GF-D8 (cell line): Measurements from ENCODE around the gene FOSB.
"Not testable (repeated sequence)": the region's sequence is repeated elsewhere in the genome, so short reads cannot be mapped to it uniquely, and the experiment has no call there.

Experiments
- DNase-seq: peaks from one replicate; lab custom pipeline; 2025; lab: John Stamatoyannopoulos, UW

The FOSB gene

GRCh38 chr19:45506246-45506988, 38.6 kb downstream of the FOSB start:
- DNase-seq = peak; percentile 73

DNA sequence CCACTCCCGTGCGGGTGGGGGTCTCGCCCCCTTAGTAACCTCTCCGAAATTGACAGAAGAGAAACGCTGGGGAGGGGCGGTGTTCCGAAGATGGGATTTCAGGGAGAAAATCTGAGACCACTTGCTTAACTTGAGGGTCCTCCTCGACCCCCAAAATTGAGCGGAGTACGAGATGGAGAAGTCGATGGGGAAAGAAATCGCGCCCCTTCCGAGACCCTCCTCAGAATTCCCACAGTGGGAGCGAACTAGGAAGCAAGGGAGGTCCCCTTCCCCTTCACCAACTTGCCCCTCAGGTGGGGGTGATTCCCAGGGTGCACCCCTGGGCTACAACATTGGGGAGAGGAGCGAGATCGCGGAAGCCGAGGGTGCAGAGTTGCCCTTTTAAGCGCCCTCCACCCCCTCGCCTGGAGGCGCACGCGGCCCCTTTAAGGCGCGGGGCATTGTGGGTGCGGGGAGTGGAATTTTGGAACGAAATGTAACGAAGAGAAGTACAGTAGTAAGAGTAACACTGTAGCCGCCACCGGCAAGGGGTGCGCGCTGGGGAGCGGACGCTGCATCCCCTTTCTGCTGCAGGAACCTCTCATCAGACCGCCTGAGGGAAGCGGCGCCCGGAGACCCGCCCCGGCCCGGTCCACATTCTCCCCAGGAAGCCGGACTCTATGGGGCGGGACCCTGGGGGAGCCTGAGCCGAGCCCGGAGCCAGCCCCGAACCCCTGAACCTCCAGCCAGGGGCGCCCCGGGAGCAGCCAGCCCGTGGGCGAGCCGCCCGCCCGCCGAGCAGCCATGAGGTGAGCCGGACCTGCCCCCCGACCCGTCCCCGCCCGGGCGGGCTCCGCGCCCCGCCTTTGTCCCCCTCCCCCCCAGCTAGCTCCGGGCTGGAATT, 39.4 kb downstream of the FOSB start, which contains the start of gene VASP:
Gene VASP (plus strand): TSS at position 491 of the 883 bp plus-strand sequence. CDS start 293 bp downstream, at position 784.
- DNase-seq = peak; percentile 79

DNA sequence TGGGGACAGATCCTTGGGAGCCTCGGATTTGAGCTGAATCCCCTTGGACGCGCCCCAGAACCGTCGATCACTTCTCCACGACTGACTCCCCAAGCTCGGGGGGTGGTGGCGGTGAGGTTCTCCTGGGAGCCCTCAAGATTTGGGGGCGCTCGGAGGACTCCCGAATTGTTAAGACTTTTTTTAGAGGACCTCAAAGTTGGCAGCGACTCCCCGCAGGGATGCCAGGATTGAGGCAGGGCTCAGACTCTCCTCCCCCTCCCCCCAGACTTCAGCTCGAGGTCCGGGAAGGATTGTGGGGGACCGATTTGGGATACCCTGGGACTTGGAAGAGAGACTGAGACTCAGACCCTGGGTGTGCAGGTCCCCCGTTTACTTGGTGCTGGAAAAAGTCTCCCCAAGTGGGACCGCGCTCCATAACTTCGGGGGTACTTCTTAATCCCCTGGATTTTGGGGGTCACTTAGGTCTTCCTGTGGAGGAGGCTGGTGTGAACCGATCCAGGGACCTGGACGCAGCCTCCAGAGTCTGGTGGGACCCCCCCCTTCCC, 40.1 kb downstream of the FOSB start:
- DNase-seq = no peak

DNA sequence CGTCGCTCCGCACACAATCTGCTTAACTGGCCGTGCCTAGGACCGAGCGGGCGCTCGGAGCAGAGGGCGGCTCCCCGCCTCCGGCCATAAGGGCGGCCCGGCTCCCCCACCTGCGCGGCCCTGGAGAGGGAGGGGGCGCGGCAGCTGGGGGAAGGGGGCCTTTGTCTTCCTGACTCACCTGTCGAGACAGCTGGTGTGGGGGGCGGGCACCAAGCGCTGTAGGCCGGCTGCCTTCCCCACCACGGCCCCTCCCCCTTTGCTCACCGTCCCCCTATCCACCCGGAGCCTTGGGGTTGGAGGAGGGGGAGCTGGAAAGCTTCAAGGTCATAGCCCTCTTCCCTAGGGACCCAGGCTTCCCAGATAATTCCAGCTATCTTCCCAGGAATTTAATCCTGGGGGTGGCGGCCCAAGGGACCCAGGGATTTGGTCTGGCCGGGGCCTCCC, 40.6 kb downstream of the FOSB start:
- DNase-seq = no peak

DNA sequence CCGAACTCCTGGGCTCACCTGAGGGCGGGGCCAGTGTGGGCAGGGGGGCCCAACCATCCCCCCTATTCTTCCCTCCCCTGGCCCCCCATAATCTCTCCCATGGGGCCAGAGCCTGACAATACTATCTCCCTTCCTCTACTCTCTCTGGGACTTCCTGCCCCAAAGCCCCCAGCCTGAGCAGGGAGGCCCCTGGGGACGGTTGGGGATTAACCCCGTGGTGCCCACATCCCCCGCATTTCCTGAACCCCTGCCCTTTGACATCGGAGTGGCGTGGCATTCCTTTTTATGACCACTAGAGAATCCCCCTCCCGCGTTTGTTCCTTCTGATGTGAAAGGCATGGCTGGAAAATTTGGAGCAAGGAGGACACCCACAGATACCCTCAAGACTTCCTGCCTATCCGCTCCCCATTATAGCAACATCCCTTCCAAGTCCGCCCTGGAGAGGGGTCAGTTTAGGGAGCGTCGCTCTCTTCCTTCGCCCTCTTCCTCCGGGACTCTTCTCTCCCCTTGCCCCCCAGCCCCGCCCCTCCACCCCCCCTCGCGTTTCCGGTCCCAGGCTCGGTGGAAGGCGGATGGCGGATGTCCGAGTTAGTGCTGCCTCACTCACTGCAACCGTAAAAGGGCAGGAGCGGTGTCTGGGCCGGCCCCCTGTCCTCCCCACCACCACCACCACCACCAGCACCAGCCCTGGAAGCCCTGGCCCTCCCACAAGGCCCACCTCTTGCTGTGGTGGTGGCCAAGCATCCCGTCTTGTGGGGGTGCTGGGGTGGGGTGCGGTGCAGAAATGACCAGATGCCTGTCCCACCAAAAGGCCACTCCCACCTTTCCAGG, 41.3 kb downstream of the FOSB start:
- DNase-seq = peak; percentile 85

- no peak for DNase-seq
Observed at GRCh38 chr19:45509692-45510015, 41.9 kb downstream of the FOSB start.

GRCh38 chr19:45510352-45510751, 42.6 kb downstream of the FOSB start:
- DNase-seq = not testable (repeated sequence)

GRCh38 chr19:45511074-45511473, 43.3 kb downstream of the FOSB start:
- no peak for DNase-seq

DNA sequence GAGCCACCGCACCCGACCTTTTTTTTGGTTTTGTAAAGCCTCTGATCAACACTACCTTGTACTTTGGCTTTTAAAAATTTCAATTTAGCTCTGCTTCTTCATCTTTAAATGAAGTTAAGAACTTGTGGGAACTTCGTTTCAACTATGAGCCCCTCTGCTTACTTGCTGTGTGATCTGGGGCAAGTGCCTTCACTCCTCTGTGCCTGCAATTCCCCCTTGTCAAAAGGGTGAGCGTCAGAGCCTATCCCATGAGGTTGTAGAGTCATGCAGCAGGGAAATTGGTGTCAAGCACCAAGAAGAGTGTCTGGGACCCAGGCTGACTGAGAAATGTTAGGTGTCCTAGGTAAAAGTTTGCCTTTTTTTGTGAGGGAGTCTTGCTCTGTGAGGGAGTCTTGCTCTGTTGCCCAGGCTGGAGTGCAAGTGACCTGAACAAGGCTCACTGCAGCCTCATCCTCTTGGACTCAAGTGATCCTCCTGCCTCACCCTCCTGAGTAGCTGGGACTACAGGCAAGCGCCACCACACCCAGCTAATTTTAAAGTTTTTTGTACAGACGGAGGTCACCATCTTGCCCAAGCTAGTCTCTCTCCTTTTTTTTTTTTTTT, 45.2 kb downstream of the FOSB start:
- DNase-seq = no peak

DNA sequence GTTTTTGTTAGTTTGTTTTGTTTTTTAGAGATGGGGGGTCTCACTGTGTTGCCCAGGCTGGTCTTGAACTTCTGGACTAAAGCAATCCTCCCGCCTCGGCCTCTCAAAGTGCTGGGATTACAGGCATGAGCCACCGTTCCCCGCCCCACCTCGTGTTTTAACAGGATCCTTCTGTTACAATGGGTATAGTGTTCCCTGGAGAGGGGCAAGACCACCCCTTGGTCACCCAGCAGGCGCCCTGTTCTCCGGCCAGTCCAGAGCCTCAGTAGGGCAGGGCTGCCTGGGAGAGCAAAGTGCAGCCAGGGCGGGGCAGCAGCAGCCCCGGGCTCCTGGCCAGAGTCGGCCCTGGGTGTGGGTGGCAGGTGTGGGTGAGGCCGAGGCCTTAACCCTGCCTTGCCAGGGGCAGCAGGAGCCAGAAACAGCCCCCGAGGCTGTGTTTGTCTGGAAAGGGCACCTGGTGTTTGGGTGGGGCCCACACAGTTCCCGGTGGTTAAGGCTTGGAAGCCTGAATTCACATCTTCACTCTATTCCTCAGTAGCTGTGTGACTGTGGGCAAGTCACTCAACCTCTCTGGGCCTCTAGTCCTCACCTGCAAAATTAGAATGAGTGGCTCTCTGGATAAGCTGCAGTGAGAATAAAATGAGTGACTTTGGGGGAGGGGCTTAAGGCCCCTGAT, 46.7 kb downstream of the FOSB start:
- DNase-seq = peak; percentile 72

GRCh38 chr19:45515081-45515624, 47.4 kb downstream of the FOSB start:
- peak; percentile 93 for DNase-seq

DNA sequence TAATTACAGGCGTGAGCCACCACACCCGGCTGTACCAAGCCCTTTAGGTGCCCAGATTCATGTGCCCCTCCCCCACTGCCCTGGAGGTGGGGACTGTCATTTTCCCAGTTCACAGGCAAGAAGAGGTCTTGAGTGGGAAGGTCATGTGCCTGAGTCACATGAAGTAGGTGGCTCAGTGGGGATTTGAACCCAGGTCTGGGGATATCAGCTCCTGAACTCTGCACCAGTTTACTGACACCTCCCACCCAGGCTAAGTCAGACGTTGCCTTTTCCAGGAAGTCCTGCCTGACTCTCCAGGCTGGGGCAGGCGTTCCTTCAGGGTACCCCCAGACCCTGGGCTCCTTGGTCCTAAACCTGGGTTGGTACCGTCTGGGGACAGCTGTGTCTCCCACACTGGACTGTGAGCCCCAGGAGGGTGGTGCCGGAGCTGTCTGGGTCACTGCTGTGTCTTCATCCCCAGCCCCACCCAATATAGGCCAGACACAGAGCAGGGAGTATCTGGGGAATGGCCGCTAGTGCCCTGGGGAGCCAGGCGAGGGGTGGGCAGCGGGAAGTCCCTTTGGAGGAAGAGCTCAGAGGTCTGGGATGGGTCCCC, 48.1 kb downstream of the FOSB start:
- DNase-seq = no peak

- DNase-seq = no peak
Observed at GRCh38 chr19:45517238-45517637, 49.4 kb downstream of the FOSB start.

GRCh38 chr19:45517641-45518468, 50.1 kb downstream of the FOSB start:
- no peak for DNase-seq

DNA sequence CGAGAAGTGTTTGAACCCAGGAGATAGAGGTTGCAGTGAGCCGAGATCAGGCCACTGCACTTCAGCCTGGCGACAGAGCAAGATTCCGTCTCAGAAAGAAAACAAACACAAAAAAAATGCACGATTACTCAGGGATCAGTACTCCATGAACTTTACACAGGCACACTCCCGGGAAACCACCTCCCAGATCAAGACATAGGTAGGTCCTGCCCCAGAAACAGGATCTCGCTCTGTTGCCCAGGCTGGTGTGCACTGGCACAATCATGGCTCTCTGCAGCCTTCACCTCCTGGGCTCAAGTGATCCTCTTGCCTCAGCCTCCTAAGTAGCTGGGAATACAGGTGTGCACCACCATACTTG, 50.7 kb downstream of the FOSB start:
- DNase-seq = no peak

DNA sequence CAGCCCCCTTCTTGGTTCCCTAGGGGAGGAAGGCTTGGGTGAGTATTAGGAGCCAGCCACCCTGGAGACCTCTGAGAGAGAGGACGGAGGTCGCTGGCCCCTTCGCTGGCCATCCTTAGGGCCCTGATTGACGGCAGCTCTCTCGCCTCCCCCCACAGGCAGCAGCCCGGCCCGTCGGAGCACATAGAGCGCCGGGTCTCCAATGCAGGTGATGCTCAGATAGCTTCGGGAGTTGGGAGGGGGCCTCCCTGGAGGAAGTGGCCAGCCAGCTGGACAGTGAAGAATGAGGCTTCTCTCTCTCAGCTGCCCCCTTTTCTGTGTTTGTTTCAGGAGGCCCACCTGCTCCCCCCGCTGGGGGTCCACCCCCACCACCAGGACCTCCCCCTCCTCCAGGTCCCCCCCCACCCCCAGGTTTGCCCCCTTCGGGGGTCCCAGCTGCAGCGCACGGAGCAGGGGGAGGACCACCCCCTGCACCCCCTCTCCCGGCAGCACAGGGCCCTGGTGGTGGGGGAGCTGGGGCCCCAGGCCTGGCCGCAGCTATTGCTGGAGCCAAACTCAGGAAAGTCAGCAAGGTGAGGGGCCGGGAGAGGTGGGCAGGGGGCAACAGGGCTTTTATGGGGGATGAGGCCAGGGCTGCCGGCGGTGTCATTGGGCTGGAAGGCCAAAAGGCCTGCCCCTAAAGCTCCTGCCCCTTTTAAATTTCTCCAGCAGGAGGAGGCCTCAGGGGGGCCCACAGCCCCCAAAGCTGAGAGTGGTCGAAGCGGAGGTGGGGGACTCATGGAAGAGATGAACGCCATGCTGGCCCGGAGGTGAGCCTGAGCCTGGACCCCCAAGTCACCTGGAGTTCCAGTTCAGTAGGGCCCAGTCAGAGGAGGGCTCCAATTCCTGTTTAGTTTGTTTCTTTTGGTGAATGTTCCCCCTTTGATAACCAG, 54.5 kb downstream of the FOSB start:
- no peak for DNase-seq

DNA sequence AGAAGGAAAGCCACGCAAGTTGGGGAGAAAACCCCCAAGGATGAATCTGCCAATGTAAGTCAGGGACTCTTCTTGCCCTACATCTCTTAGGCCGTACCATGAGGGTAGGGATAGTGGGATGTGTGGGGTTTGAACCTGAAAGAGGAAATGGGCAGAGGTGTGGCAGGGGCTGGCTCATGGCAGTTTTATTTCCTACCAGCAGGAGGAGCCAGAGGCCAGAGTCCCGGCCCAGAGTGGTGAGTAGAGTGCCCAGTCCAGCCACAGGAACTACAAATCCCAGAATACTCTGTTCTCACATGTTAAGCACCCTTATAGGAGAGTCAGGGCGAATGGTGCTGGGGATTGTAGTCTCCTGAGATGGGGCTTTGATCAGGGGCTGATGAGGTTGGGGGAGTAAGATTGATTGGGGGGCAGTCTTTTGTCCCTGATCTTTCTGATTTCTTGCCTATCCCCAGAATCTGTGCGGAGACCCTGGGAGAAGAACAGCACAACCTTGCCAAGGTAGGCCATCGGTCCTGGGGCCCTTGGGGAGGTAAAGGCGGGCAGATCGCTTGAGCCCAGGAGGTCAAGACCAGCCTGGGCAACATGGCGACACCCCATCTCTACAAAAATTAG, 56.0 kb downstream of the FOSB start:
- peak; percentile 66 for DNase-seq

DNA sequence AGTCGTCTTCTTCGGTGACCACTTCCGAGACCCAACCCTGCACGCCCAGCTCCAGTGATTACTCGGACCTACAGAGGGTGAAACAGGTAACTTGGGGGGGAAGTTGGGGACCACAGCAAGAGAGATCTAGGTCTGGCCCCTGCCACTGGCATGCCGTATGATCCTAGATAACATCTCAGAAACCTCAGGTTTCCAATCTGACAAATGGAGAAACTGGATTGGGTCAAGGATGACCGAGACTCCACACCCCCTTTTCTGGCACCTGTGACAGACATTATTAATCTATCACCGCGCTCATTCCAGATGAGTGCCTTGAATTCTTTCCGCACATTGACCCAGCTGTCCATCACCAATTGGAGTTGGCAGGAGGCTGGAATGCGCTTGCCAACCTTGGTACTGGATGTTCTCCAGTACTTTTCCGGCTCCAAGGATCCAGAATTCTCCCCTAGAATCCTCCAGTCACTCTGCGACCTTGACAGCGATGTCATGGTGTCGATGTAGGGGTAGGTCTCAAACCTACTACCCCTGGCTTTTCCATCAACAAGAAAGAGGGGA, 56.9 kb downstream of the FOSB start:
- DNase-seq = no peak
